SU-DHL-6 (cell line): ENCODE results near the gene TRIM23.
"Not testable (repeated sequence)": the region's sequence is repeated elsewhere in the genome, so short reads cannot be mapped to it uniquely, and the experiment has no call there.

Source experiments
- H2AFZ ChIP-seq: fragments of 200-600 bp; sonication (generic); 2 replicates; pipeline ENCODE4 v1.6.1; 2014; ENCODE audit warnings: low read depth, mild to moderate bottlenecking, moderate library complexity, mixed read lengths, antibody characterized with exemption, low read length; ENCODE audit not compliant: severe bottlenecking
- H3F3A ChIP-seq: fragments of 200-600 bp; shearing (Covaris generic); 2 replicates; pipeline ENCODE4 v1.6.0; 2016; ENCODE audit warnings: antibody characterized with exemption, mild to moderate bottlenecking; ENCODE audit not compliant: insufficient read depth
- H3K27ac ChIP-seq: fragments of 200-600 bp; sonication (generic); 2 replicates; pipeline ENCODE4 v1.5.1; 2016; ENCODE audit warnings: low read depth, mild to moderate bottlenecking, low read length, moderate library complexity, mixed read lengths
- H3K27me3 ChIP-seq: fragments of 200-600 bp; sonication (generic), shearing (Covaris generic); 2 replicates; pipeline ENCODE4 v1.6.0; 2014; ENCODE audit warnings: mild to moderate bottlenecking, low read length
- H3K36me3 ChIP-seq: fragments of 200-600 bp; sonication (generic); 2 replicates; pipeline ENCODE4 v1.6.1; 2014; ENCODE audit warnings: mild to moderate bottlenecking, low read length, mixed read lengths
- H3K4me2 ChIP-seq: fragments of 300-600, 200-600 bp; shearing (Covaris generic), sonication (generic); 2 replicates; pipeline ENCODE4 v1.6.0; 2014; ENCODE audit warnings: low read length, low read depth, mild to moderate bottlenecking; ENCODE audit not compliant: poor library complexity, severe bottlenecking
- H3K4me3 ChIP-seq: fragments of 200-600 bp; sonication (generic); 2 replicates; pipeline ENCODE4 v1.5.1; 2014; ENCODE audit warnings: antibody characterized with exemption, low read length, mild to moderate bottlenecking, mixed read lengths; ENCODE audit not compliant: insufficient read depth, poor library complexity, severe bottlenecking
- H3K79me2 ChIP-seq: fragments of 200-600 bp; sonication (generic); 2 replicates; pipeline ENCODE4 v1.6.1; 2014; ENCODE audit warnings: mild to moderate bottlenecking, low read length, moderate library complexity; ENCODE audit not compliant: insufficient read depth
- H3K9ac ChIP-seq: fragments of 200-600 bp; sonication (generic); 2 replicates; pipeline ENCODE4 v1.7.0; 2014; ENCODE audit warnings: mild to moderate bottlenecking, low read length
- H3K9me2 ChIP-seq: fragments of 200-600 bp; sonication (generic); replicated peaks from 2 replicates; pipeline ENCODE4 v1.6.1; 2014; ENCODE audit warnings: low read length; ENCODE audit not compliant: insufficient read depth
- H3K9me3 ChIP-seq: fragments of 200-600 bp; sonication (generic); 2 replicates; pipeline ENCODE4 v1.6.1; 2014; ENCODE audit warnings: low read length, mixed read lengths; ENCODE audit not compliant: insufficient read depth
- H4K20me1 ChIP-seq: fragments of 200-600 bp; sonication (generic); 2 replicates; pipeline ENCODE4 v1.6.1; 2014; ENCODE audit warnings: low read depth, mild to moderate bottlenecking, antibody characterized with exemption, low read length, moderate library complexity, mixed read lengths
- EZH2phosphoT487 ChIP-seq: fragments of 200-600 bp; sonication (generic), shearing (Covaris generic); conservative IDR thresholded peaks from 2 replicates; pipeline ENCODE4 v1.6.1; 2018; ENCODE audit warnings: mild to moderate bottlenecking, antibody characterized with exemption, low read length, moderate library complexity, mixed read lengths
- TF ChIP-seq, protein P1 (sequence below): fragments of 200-600 bp; sonication (generic); IDR thresholded peaks from one replicate; pipeline ENCODE4 v1.5.1; 2017; ENCODE audit warnings: antibody characterized with exemption, mild to moderate bottlenecking, low read length, moderate library complexity; ENCODE audit not compliant: insufficient read depth, poor library complexity, severe bottlenecking

The TRIM23 gene

DNA sequence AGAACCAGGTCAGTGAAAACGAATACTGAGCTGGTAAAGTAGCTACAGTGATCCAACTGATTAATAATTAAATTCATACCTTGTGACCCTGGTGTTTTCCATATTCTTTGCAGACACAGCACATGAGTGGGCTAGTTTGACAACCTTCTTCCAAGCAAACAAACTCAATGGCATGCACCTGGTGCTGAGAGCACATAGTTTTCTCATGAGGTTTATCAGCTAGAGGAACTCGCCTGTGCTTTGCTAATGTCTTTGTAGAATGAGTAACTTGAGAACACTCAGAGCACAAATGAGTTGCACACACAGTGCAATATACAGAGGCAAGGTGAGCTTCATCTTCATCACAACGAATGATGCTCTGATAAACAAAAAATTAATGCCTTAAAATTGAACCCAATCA lies 12.6 kb downstream of the TRIM23 start:
- Histone ChIP-seq H3K4me2 (no peak overlapping the region), H3K79me2 (no peaks in the 10 kb centered on the region), H3K4me3 (no peak overlapping the region), H4K20me1 (no peaks in the 10 kb centered on the region), H3K9me2 (no peaks in the 10 kb centered on the region), H3K9ac (no peak overlapping the region), H3K27me3 (no peaks in the 10 kb centered on the region), H3F3A (no peaks in the 10 kb centered on the region), H3K9me3 (no peaks in the 10 kb centered on the region), H3K36me3 (peaks cover 19% of the 10 kb centered on the region; the same call in 1 of the 2 replicates), H2AFZ (no peak overlapping the region), H3K27ac (no peak overlapping the region)
- TF ChIP-seq, protein P1, sequence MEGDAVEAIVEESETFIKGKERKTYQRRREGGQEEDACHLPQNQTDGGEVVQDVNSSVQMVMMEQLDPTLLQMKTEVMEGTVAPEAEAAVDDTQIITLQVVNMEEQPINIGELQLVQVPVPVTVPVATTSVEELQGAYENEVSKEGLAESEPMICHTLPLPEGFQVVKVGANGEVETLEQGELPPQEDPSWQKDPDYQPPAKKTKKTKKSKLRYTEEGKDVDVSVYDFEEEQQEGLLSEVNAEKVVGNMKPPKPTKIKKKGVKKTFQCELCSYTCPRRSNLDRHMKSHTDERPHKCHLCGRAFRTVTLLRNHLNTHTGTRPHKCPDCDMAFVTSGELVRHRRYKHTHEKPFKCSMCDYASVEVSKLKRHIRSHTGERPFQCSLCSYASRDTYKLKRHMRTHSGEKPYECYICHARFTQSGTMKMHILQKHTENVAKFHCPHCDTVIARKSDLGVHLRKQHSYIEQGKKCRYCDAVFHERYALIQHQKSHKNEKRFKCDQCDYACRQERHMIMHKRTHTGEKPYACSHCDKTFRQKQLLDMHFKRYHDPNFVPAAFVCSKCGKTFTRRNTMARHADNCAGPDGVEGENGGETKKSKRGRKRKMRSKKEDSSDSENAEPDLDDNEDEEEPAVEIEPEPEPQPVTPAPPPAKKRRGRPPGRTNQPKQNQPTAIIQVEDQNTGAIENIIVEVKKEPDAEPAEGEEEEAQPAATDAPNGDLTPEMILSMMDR: no peak
- TF ChIP-seq EZH2phosphoT487: no peak

DNA sequence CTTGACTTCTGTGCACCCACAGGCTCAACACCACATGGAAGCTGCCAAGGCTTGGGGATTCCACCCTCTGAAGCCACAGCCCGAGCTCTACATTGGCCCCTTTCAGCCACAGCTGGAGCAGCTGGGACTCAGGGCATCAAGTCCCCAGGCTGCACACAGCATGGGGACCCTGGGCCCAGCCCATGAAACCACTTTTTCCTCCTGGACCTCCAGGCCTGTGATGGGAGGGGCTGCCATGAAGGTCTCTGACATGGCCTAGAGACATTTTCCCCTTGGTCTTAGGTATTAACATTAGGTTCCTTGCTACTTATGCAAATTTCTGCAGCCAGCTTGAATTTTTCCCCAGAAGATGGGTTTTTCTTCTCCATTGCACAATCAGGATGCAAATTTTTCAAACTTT lies 22.4 kb downstream of the TRIM23 start:
- H3K27me3 ChIP-seq, H3K27ac ChIP-seq, H3K4me3 ChIP-seq, H3K9me2 ChIP-seq, H3F3A ChIP-seq, H3K79me2 ChIP-seq, H2AFZ ChIP-seq, H4K20me1 ChIP-seq, H3K4me2 ChIP-seq, H3K9me3 ChIP-seq, H3K9ac ChIP-seq: not testable (repeated sequence)
- H3K36me3 ChIP-seq: peaks cover 43% of the 10 kb centered on the region

DNA sequence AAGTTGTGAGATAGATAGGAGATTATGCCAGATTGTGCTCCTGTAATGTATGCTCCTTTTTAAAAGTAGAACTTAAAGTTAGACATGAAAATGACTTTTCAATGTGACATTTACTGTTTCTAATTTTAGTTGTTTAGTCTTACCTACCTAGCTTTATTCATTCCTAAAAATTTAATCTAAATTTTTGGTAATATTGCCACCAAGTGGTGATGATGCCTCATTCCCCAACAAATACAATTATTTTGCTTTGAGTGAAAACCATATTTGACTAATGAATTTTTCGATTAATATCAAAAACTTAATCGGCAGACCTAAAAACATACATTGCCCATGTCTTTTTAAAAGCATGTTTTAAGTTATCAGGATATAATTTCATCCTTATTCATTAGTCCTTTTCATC lies 35.4 kb downstream of the TRIM23 start:
- H3K9me2 ChIP-seq: no peaks in the 10 kb centered on the region
- no peaks in the 10 kb centered on the region for H3K9me3 ChIP-seq
- H3K79me2 ChIP-seq: no peaks in the 10 kb centered on the region
- no peak overlapping the region for H3K4me2 ChIP-seq
- no peaks in the 10 kb centered on the region; the same call in 1 of the 2 replicates for H4K20me1 ChIP-seq
- H3F3A ChIP-seq: peaks cover 4% of the 10 kb centered on the region; the same call in 1 of the 2 replicates
- H3K36me3 ChIP-seq: peaks cover 66% of the 10 kb centered on the region
- no peaks in the 10 kb centered on the region for H3K27me3 ChIP-seq
- H3K27ac ChIP-seq: no peak overlapping the region
- TF ChIP-seq, protein P1: no peak
- no peak for TF ChIP-seq EZH2phosphoT487
- no peak overlapping the region for H3K4me3 ChIP-seq
- no peak overlapping the region for H2AFZ ChIP-seq
- no peak overlapping the region for H3K9ac ChIP-seq

DNA sequence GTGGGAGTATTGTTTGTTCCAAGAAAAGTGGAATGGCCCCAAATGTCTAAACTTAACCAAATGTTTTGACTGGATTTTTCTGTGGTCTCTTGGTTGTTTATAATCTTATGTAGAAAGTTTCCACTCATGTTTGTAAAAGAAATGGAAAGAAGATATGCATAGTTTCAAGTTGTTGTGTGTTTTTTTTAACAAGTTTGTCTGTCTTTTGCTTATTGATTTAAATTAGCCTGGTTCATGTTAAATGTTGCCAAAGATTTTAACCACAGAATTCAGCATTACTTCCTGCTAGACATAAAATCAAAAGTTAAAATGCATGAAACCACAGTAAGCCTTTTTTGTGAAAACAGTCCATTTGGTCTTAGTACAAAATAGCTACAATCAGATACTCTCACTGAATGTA lies 47.0 kb downstream of the TRIM23 start:
- no peak for TF ChIP-seq EZH2phosphoT487
- TF ChIP-seq, protein P1: no peak
- Histone ChIP-seq H3F3A (no peaks in the 10 kb centered on the region), H3K79me2 (peaks cover 6% of the 10 kb centered on the region; the same call in 1 of the 2 replicates), H3K9me2 (no peaks in the 10 kb centered on the region), H3K27ac (no peak overlapping the region), H3K4me3 (no peak overlapping the region), H4K20me1 (no peaks in the 10 kb centered on the region), H3K36me3 (peaks cover 14% of the 10 kb centered on the region; the same call in 1 of the 2 replicates), H3K9ac (no peak overlapping the region), H2AFZ (no peak overlapping the region), H3K4me2 (no peak overlapping the region), H3K9me3 (no peaks in the 10 kb centered on the region), H3K27me3 (no peaks in the 10 kb centered on the region)
